ENCODE data around the gene ZMYM3. TPM values are rescaled to one million over a fixed set of nuclear protein-coding genes. Genes with fewer than 3 reads are reported as not detected.

ZMYM3 gene
- total and polyA plus RNA-seq, 2 of the 4 experiments (the other 2 are of a cell fraction) = 10.0 to 28.1 TPM

- no peak overlapping the region for H2AFZ ChIP-seq (replicated peaks; ENCODE audit: low read length, poor library complexity)
- ChIA-PET CTCF (no interaction called here), POLR2A (ENCODE audit: unreplicated experiment) (no interaction called here)
- no peaks in the 10 kb centered on the region; the same call in 1 of the 2 replicates for H3K27me3 ChIP-seq (ENCODE audit: control insufficient read depth, insufficient read depth, low read length)
- intact Hi-C loops (cut with micrococcal nuclease) = no loop called here
- dilution Hi-C loops (cut with HindIII; ENCODE audit: low sequenced_read_pairs, unreplicated experiment) = no loop called here
- H3K18ac ChIP-seq (ENCODE audit: low read depth, low read length) = no peak overlapping the region
- no peak for TF ChIP-seq SMC3 (IDR thresholded peaks at IDR 0.05; ENCODE audit: low read depth, low read length)
- no peak overlapping the region for H3K4me3 ChIP-seq (ENCODE audit: insufficient read depth, low read depth, low read length)
- DNase-seq (no peak), ATAC-seq (ENCODE audit: low read depth) (no peak)
- H4K20me1 ChIP-seq (ENCODE audit: insufficient read depth, low read length) = no peaks in the 10 kb centered on the region
- no peak overlapping the region for H2BK5ac ChIP-seq (ENCODE audit: low read depth, low read length, poor library complexity, severe bottlenecking)
- BruUV-seq (replicated peaks) = no TSS peak
- H2BK20ac ChIP-seq (ENCODE audit: low read depth, low read length) = no peak overlapping the region
- no peak overlapping the region for H3K4me2 ChIP-seq (ENCODE audit: low read depth, low read length)
- H3K9ac ChIP-seq (ENCODE audit: low read depth, low read length) = no peak overlapping the region
- H3K56ac ChIP-seq (ENCODE audit: extremely low read depth, insufficient read depth, low read length) = no peak overlapping the region
- H2AK5ac ChIP-seq (ENCODE audit: low read depth, low read length) = no peak overlapping the region
- H3K36me3 ChIP-seq (ENCODE audit: control insufficient read depth, insufficient read depth, low read length) = no peaks in the 10 kb centered on the region
- H4K5ac ChIP-seq (ENCODE audit: low read depth, low read length) = no peak overlapping the region
- H3K14ac ChIP-seq (replicated peaks; ENCODE audit: low read depth, low read length) = no peak overlapping the region
- no peaks in the 10 kb centered on the region for H3K9me3 ChIP-seq (ENCODE audit: control insufficient read depth, insufficient read depth, low read length)
- H2BK15ac ChIP-seq (ENCODE audit: low read depth, low read length) = no peak overlapping the region
- no peak overlapping the region for H3K23ac ChIP-seq (ENCODE audit: low read depth, low read length)
- H3K4me1 ChIP-seq (ENCODE audit: control insufficient read depth, insufficient read depth, low read length) = no peaks in the 10 kb centered on the region
- H4K8ac ChIP-seq (ENCODE audit: low read depth in 2 of 2, low read length in 2 of 2) = no peak overlapping the region
- no peaks in the 10 kb centered on the region for H3K79me1 ChIP-seq (ENCODE audit: low read depth in 1 of 2, low read length in 2 of 2)
- in situ Hi-C loops (cut with MboI; ENCODE audit: low sequenced_read_pairs) = no loop called here
- H3K4ac ChIP-seq (ENCODE audit: low read depth, low read length) = no peak overlapping the region
- 60% methylated on average over 2 of the region's 4 CpGs; no CpG with 5 or more reads in 1 of the 2 experiments for WGBS, 2 experiments (ENCODE audit: extremely low coverage in 2 of 2, insufficient read length in 1 of 2)
- no peaks in the 10 kb centered on the region for H3K9me1 ChIP-seq (ENCODE audit: insufficient read depth, low read length)
- H4K91ac ChIP-seq (ENCODE audit: insufficient read depth, low read depth, low read length) = no peak overlapping the region
- H3K27ac ChIP-seq (ENCODE audit: insufficient read depth, low read length) = no peak overlapping the region
- no peak overlapping the region for H2BK120ac ChIP-seq (ENCODE audit: low read depth, low read length)
- H2AK9ac ChIP-seq (replicated peaks; ENCODE audit: low read depth, low read length, poor library complexity) = no peak overlapping the region
Measured at GRCh38 chrX:71195964-71196649, 57.8 kb downstream of the ZMYM3 start.

Data from IMR-90 (cell line).